ENCODE results near the gene GAPVD1. TPM values are rescaled to one million over a fixed set of nuclear protein-coding genes. Genes with fewer than 3 reads are reported as not detected.

Gene GAPVD1, protein sequence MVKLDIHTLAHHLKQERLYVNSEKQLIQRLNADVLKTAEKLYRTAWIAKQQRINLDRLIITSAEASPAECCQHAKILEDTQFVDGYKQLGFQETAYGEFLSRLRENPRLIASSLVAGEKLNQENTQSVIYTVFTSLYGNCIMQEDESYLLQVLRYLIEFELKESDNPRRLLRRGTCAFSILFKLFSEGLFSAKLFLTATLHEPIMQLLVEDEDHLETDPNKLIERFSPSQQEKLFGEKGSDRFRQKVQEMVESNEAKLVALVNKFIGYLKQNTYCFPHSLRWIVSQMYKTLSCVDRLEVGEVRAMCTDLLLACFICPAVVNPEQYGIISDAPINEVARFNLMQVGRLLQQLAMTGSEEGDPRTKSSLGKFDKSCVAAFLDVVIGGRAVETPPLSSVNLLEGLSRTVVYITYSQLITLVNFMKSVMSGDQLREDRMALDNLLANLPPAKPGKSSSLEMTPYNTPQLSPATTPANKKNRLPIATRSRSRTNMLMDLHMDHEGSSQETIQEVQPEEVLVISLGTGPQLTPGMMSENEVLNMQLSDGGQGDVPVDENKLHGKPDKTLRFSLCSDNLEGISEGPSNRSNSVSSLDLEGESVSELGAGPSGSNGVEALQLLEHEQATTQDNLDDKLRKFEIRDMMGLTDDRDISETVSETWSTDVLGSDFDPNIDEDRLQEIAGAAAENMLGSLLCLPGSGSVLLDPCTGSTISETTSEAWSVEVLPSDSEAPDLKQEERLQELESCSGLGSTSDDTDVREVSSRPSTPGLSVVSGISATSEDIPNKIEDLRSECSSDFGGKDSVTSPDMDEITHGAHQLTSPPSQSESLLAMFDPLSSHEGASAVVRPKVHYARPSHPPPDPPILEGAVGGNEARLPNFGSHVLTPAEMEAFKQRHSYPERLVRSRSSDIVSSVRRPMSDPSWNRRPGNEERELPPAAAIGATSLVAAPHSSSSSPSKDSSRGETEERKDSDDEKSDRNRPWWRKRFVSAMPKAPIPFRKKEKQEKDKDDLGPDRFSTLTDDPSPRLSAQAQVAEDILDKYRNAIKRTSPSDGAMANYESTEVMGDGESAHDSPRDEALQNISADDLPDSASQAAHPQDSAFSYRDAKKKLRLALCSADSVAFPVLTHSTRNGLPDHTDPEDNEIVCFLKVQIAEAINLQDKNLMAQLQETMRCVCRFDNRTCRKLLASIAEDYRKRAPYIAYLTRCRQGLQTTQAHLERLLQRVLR (N-terminal part only)
- total RNA-seq (2022; extraction: Qiagen RNA extraction; ENCODE audit: low read depth), result 10.3 to 18.9 TPM (median 14.5 TPM) in 5 replicates

DNA sequence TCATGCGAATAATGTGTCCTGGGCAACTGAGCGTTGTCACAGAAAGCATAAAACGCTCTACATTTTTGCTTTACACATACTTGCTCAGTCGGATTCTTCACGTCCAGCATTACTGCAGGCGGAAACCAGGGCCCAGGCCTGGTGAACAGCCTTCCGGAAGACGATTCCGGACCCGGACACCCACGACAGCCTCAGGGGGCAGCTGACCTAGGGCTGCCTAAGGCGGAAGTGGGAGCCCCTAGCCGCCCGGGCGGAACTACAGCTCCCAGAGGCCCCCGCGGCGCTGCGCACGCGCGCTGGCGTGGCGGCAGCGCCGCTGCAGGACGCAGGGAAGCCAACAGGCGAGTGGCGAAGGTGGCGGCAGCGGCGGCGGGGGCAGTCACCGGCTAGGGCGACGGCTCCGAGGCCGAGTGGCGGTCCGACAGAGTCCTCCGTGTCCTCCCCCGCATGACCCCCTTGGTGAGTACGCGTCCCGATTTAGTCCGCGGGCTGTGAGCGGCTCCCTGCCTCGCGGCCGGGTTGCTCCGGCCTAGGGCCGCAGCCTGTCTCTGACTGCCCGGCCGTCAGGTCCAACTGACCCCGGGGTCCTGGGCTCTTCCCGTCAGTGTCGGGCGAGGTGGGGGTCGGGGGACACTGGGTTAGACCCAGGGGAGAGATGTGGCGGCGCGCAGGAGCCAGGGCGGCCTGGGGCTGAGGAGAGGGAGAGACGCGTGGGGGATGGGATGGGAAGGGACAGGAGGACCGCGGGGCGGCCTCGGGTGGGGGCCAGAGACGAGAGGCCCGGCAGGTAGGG is at the start of gene GAPVD1:
TSS of gene GAPVD1 (plus strand) at position 326 of the 793 bp plus-strand sequence. CDS start 37,096 bp downstream, outside the sequence.

DNA sequence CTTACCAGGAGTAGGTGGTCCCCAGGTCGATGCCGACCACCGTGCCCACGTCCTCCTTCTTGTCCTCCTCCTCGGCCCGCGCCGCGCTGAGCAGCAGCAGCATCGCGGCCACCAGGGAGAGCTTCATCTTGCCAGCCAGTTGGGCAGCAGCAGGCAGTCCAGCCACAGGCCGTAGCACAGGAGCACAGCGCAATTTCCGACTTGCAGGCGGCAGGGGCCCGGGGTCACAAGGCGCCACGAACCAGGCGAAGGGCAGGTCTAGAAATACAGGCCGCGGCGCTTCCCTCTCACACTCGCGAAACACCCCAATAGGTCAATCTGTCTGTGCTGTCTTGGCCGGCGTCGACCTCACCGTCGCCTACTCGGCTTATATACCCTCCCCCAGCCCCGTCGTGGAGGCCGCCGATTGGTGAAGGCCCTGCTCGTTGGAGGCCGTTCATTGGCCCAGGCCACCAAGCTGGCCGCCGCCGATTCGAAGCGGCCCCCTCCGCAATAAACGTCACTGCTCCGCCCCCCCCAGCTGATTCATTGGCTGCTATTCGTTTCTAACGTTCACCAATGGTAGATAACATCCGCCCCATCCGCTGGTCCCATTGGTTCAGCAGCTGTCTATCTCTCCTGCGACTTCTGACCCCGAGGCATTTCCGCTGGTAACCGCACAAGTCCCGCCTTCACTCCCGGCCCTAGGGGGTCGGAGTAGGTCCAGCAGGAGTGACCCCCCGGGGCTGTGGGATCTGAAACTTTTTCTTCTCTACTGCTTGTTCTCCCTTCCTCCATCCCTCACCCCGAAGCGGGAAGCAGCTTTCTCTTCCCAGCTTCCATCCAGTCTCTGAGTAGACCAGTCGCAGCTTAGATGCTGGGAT is 20.4 kb upstream of the GAPVD1 start, which contains the start of gene HSPA5:
TSS of gene HSPA5 (minus strand) at position 344 of the 863 bp plus-strand sequence. CDS start at position 127, 217 bp downstream.

Other genes starting within 250 kb of the GAPVD1 start
- 1.4 to 2.2 TPM (median 1.8 TPM) in 5 replicates for gene SCAI, start 118.3 kb upstream of the GAPVD1 start, total RNA-seq (2022; extraction: Qiagen RNA extraction; ENCODE audit: low read depth)
- 25.1 to 32.4 TPM (median 26.6 TPM) in 5 replicates for gene PPP6C, start 72.0 kb upstream of the GAPVD1 start, total RNA-seq (2022; extraction: Qiagen RNA extraction; ENCODE audit: low read depth)
- gene RABEPK, start 61.3 kb upstream of the GAPVD1 start, total RNA-seq (2022; extraction: Qiagen RNA extraction; ENCODE audit: low read depth), result 35.4 to 44.3 TPM (median 39.6 TPM) in 5 replicates
- 331 to 388 TPM (median 374 TPM) in 5 replicates for gene HSPA5, start 20.5 kb upstream of the GAPVD1 start, total RNA-seq (2022; extraction: Qiagen RNA extraction; ENCODE audit: low read depth)